Measurements from ENCODE around the gene CSAG3. TPM values are rescaled to one million over a fixed set of nuclear protein-coding genes. Genes with fewer than 3 reads are reported as not detected.

Gene CSAG3
- total RNA-seq, 6 experiments from 2014 or later = not detected

DNA sequence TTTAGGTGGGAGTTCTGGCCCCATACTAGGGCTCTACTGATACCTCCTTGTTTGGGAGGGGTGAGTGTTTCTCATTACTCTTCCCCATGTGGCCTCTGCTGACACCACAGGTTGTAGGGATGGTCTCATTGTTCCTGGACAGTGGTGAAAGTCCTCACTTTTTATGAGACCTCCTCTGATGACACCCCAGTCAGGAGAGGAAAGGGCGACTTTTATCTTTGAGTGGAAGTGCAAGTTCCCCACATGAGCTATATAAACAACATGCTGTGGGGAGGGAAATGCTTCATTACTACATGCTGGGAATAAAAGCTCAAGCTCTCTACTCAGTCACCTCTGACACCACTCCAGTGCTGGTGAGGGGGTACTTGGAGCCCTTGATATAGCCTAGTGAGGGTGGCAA is 39.9 kb downstream of the CSAG3 start:
- H3K27me3 Mint-ChIP-seq (ENCODE audit: insufficient read depth) = peaks cover 1% of the 10 kb centered on the region
- no peak overlapping the region for H3K4me3 Mint-ChIP-seq
- TF ChIP-seq, protein P1, sequence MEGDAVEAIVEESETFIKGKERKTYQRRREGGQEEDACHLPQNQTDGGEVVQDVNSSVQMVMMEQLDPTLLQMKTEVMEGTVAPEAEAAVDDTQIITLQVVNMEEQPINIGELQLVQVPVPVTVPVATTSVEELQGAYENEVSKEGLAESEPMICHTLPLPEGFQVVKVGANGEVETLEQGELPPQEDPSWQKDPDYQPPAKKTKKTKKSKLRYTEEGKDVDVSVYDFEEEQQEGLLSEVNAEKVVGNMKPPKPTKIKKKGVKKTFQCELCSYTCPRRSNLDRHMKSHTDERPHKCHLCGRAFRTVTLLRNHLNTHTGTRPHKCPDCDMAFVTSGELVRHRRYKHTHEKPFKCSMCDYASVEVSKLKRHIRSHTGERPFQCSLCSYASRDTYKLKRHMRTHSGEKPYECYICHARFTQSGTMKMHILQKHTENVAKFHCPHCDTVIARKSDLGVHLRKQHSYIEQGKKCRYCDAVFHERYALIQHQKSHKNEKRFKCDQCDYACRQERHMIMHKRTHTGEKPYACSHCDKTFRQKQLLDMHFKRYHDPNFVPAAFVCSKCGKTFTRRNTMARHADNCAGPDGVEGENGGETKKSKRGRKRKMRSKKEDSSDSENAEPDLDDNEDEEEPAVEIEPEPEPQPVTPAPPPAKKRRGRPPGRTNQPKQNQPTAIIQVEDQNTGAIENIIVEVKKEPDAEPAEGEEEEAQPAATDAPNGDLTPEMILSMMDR (IDR thresholded peaks at IDR 0.05) = no peak

DNA sequence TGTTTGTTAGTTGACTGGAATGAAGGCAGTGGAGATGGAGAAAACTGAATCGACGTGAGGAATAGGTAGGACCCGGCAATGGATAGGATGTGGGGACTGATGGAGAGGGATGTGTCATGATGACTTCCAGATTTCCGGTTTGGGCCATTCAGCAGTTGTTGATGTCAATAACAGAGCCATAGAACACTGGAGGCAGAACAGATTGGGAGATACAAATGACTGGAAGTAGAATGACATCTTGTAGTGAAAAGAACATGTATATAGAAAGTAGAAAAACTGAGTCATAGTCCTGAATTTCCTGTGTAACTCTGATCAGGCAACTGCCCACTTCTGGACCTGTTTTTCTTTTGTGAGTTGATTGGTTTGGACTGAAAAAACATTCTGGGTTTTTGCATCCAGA is 47.0 kb downstream of the CSAG3 start:
- no peaks in the 10 kb centered on the region; the same call in none of the 2 replicates for H3K27me3 Mint-ChIP-seq (ENCODE audit: insufficient read depth)
- no peak for DNase-seq
- H3K4me1 Mint-ChIP-seq (ENCODE audit: low read depth) = peaks cover 5% of the 10 kb centered on the region; the same call in 1 of the 2 replicates
- no peak overlapping the region for H3K4me3 Mint-ChIP-seq
- no peak overlapping the region for H3K27ac Mint-ChIP-seq
- H3K36me3 Mint-ChIP-seq (ENCODE audit: low read depth) = no peaks in the 10 kb centered on the region
- no peaks in the 10 kb centered on the region for H3K9me3 Mint-ChIP-seq
- TF ChIP-seq, protein P1 (IDR thresholded peaks at IDR 0.05) = no peak

More for the DNA sequence above, 39.9 kb downstream of the CSAG3 start:
- no peak for DNase-seq
- H3K27ac Mint-ChIP-seq = no peak overlapping the region
- H3K4me1 Mint-ChIP-seq (ENCODE audit: low read depth) = no peaks in the 10 kb centered on the region
- no peaks in the 10 kb centered on the region for H3K36me3 Mint-ChIP-seq (ENCODE audit: low read depth)
- no peaks in the 10 kb centered on the region for H3K9me3 Mint-ChIP-seq

Other genes with a start within 250 kb of the CSAG3 start
- not detected for gene GABRQ, start 121.3 kb upstream of the CSAG3 start, total RNA-seq (2021; fragmentation: NEBNext Ultra II Directional; extraction: Animal tissue kit (Norgen Biotek cat#: 25700))
- gene MAGEA3, start 60.4 kb upstream of the CSAG3 start, total RNA-seq (2021; fragmentation: NEBNext Ultra II Directional; extraction: Animal tissue kit (Norgen Biotek cat#: 25700)) = 1 to 10 TPM in 2 of 6 experiments, under 1 TPM in 2, not detected in 2; 0.53 to 1.1 (median 0.77) TPM
- gene CSAG2, start 49.9 kb upstream of the CSAG3 start, total RNA-seq (2021; fragmentation: NEBNext Ultra II Directional; extraction: Animal tissue kit (Norgen Biotek cat#: 25700)) = not detected
- not detected for gene MAGEA2B, start 44.6 kb upstream of the CSAG3 start, total RNA-seq (2021; fragmentation: NEBNext Ultra II Directional; extraction: Animal tissue kit (Norgen Biotek cat#: 25700))
- under 1 TPM in 1 of 6 experiments, not detected in 5; 0.51 TPM for gene CSAG1, start 25.5 kb upstream of the CSAG3 start, total RNA-seq (2021; fragmentation: NEBNext Ultra II Directional; extraction: Animal tissue kit (Norgen Biotek cat#: 25700))
- under 1 TPM in 3 of 6 experiments, not detected in 3; 0.09 to 0.19 (median 0.11) TPM for gene MAGEA12, start 25.5 kb upstream of the CSAG3 start, total RNA-seq (2021; fragmentation: NEBNext Ultra II Directional; extraction: Animal tissue kit (Norgen Biotek cat#: 25700))
- not detected for gene MAGEA2, start 5.4 kb upstream of the CSAG3 start, total RNA-seq (2021; fragmentation: NEBNext Ultra II Directional; extraction: Animal tissue kit (Norgen Biotek cat#: 25700))
- under 1 TPM in 2 of 6 experiments, not detected in 4; 0.12 to 0.18 TPM for gene MAGEA6, start 10.5 kb downstream of the CSAG3 start, total RNA-seq (2021; fragmentation: NEBNext Ultra II Directional; extraction: Animal tissue kit (Norgen Biotek cat#: 25700))
- 10 to 100 TPM; 39.9 to 47.8 (median 43.6) TPM for gene CETN2, start 71.5 kb downstream of the CSAG3 start, total RNA-seq (2021; fragmentation: NEBNext Ultra II Directional; extraction: Animal tissue kit (Norgen Biotek cat#: 25700))
- 10 to 100 TPM; 18.4 to 20.0 (median 19.1) TPM for gene NSDHL, start 71.8 kb downstream of the CSAG3 start, total RNA-seq (2021; fragmentation: NEBNext Ultra II Directional; extraction: Animal tissue kit (Norgen Biotek cat#: 25700))
- gene ZNF185, start 138.8 kb downstream of the CSAG3 start, total RNA-seq (2021; fragmentation: NEBNext Ultra II Directional; extraction: Animal tissue kit (Norgen Biotek cat#: 25700)) = 1 to 10 TPM; 1.1 to 2.4 (median 1.4) TPM
- gene PNMA5, start 234.9 kb downstream of the CSAG3 start, total RNA-seq (2021; fragmentation: NEBNext Ultra II Directional; extraction: Animal tissue kit (Norgen Biotek cat#: 25700)) = not detected